Duodenal mucosa (tissue), 2 donors: ENCODE measurements around the gene ATP8B1.

ENCODE experiments used
- H3K27ac ChIP-seq: one replicate; pipeline ENCODE4 v1.7.0; 2013; ENCODE audit warnings: low read depth, low read length
- H3K27me3 ChIP-seq, 2 donors: one replicate each; pipeline ENCODE4 v1.7.0; 2013; ENCODE audit warnings: low read length in 2 of 2, control low read depth in 1 of 2; ENCODE audit not compliant: insufficient read depth in 2 of 2, control insufficient read depth in 1 of 2
- H3K36me3 ChIP-seq, 2 donors: one replicate each; pipeline ENCODE4 v1.7.0; 2013; ENCODE audit warnings: low read length in 2 of 2, control low read depth in 1 of 2; ENCODE audit not compliant: insufficient read depth in 2 of 2, control insufficient read depth in 1 of 2
- H3K4me1 ChIP-seq, 2 donors: one replicate each; pipeline ENCODE4 v1.7.0; 2013; ENCODE audit warnings: low read length in 2 of 2, control low read depth in 1 of 2; ENCODE audit not compliant: insufficient read depth in 2 of 2, control insufficient read depth in 1 of 2
- H3K4me3 ChIP-seq, 2 donors: one replicate each; pipeline ENCODE4 v1.7.0; 2013; ENCODE audit warnings: low read length in 2 of 2, low read depth in 1 of 2
- H3K9ac ChIP-seq, 2 donors: one replicate each; pipeline ENCODE4 v1.7.0; 2013; ENCODE audit warnings: low read length in 2 of 2, low read depth in 1 of 2
- H3K9me3 ChIP-seq, 2 donors: one replicate each; pipeline ENCODE4 v1.7.0; 2013; ENCODE audit warnings: low read length in 2 of 2, control low read depth in 1 of 2; ENCODE audit not compliant: control insufficient read depth in 1 of 2

The ATP8B1 gene

DNA sequence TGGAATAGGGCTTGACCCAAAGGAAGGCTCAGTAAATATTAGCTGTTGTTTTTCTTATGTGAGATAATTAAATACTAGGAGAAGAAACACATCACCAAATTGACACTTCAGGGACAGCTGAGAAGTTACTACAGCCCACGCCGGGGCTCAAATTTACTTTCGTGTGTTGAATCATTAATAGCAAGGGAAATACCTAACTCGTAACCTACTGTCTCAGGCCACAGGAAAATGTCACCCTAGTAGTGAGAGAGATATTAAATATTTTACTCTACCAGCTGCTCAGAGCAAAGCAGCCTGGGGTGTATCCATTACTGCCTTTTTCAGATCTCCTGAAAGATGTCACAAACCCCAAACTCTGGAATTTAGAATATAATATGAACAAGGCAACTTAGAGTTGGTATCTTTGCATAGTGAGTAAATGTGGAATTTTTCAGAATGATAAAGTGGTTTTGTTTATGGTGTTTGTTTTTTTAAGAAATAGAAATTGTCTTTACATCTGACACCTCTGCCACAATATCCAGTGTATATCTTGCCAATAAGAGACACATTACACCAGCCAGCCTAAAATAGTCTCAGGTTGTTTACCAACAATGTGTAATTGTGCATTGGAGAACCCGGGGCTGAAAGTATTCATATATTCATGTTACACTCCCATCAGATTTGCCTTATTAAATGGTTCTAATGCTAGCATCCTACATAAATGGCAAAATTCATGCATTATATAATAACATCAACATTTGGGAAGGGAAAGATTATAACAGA lies 48.4 kb downstream of the ATP8B1 start:
- Histone ChIP-seq H3K4me1 (peaks cover 7 to 24% of the 10 kb centered on the region in 2 donors), H3K27ac (no peak overlapping the region), H3K36me3 (peaks cover 4 to 10% of the 10 kb centered on the region in 2 donors), H3K27me3 (no peaks in the 10 kb centered on the region), H3K9ac (no peak overlapping the region), H3K4me3 (no peak overlapping the region), H3K9me3 (no peaks in the 10 kb centered on the region)

DNA sequence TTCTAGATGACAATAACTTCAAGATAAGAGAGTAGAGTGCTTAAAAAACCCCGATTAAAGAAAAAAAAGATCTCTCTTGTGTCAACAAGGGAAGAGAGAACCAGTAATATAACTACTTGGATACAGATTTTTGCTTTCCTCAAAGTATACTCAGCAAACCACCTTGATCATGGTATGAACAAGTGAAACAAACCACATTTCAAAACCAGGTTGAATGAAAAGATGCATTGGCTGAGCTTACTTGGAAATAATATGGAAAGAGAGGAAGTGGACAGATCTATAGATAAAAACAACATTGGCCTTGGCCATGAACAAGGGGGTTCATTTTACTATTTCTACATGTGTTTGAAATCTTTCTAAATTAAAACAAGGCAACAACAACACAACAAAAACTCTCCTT lies 50.1 kb downstream of the ATP8B1 start:
- Histone ChIP-seq H3K27ac (no peak overlapping the region), H3K9ac (no peak overlapping the region), H3K27me3 (no peaks in the 10 kb centered on the region), H3K4me3 (no peak overlapping the region), H3K36me3 (peaks cover 0 to 10% of the 10 kb centered on the region in 2 donors), H3K4me1 (peaks cover 22 to 41% of the 10 kb centered on the region in 2 donors), H3K9me3 (no peaks in the 10 kb centered on the region)

DNA sequence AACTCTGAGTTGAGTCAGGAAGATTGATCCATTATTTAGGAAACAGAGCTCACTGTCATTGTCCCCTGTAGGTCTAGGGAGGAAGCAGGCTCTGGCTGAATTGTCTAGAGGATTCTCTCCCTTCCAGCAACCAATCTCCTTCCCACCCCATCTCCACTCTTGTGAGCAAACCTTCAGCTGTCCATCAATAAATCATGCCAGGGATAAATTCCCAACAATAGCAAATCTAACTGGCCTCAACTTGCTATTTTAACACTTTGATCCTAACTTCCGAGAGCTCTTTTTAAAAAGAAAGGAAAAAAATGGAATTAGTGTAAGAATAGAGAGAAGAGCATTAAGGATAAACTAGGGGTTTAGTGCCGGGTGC lies 53.5 kb downstream of the ATP8B1 start:
- Histone ChIP-seq H3K27me3 (no peaks in the 10 kb centered on the region), H3K27ac (no peak overlapping the region), H3K36me3 (peaks cover 0 to 8% of the 10 kb centered on the region in 2 donors), H3K9ac (no peak overlapping the region), H3K4me3 (no peak overlapping the region), H3K9me3 (no peaks in the 10 kb centered on the region), H3K4me1 (peaks cover 30 to 56% of the 10 kb centered on the region in 2 donors)

DNA sequence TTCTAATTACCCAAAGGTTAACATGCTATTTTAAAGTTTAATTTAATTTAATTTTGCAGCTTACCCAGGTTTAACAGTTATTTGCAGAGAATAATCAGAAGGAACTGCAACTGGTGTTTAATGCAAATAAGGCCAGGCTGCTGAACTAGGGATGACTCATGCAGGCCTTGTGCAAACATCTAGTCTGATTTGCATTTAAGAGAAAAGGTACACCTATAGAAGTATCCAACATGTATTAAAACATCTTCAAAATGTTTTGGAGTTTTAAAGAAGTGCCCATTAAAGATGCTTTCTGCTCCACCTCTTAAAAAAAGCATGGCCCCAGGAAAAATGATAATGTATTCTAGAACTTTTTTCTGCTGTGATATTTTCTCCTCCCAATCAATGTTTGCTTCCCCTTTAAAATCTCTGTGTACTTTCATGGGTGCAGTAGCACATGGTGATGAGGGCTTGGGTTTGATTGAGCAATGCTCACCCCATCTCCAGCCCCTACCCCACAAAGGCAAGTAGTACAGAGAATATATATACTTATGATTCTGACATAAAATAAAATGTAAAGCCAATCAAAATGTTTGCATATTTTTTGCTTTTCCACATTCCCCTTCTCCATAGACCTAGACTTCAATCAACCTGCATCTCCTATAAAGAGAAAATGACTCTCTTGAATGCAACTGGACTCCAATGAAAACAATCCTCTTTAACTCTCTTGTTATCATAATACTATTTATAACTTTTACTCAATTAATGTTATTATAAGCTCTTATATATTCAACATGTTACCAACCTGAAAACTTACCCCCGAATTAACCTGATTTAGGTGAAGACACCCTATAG lies 54.1 kb downstream of the ATP8B1 start:
- Histone ChIP-seq H3K27ac (no peak overlapping the region), H3K9me3 (no peaks in the 10 kb centered on the region), H3K4me3 (no peak overlapping the region), H3K36me3 (peaks cover 0 to 8% of the 10 kb centered on the region in 2 donors), H3K9ac (no peak overlapping the region), H3K27me3 (no peaks in the 10 kb centered on the region), H3K4me1 (peaks cover 30 to 56% of the 10 kb centered on the region in 2 donors)

DNA sequence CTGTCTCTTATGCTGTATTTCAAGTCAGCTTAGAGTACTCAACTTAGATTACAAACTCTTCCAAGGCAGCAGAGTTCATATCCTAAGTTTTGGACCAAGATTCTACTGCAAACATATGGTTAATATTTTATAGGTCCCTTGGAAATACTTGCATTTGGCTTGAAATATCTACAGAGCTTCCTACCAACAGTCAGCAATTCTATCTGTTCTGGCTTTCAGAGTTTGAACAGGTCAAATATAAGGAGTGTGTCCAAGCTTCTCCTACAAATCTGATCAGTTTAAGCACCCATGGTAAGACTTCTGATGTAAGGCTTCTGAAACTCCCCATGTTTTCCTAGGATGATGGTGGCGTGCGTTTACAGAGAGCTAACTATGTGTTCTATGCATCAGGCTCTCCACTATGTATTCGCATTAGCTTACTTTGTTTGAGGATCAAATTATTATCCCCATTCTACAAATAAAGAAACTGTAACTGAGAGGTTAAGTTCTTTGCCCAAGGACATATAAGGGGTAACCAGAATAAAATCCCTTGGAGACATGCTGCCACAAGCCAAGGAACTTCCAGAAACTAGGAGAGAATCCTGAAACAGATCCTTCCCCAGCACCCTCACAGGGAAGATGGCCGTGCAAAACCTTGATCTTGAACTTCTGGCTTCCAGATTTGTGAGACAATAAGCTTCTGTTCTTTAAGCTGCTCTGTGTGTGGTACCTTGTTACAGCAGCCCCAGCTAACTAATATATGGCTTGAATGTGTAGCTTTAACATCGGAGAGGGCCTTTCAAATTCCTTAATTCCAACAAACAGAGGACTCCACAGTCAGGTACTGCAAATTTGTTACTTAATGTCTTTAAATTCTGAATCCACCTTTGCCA lies 55.1 kb downstream of the ATP8B1 start:
- H3K4me3 ChIP-seq, result no peak overlapping the region
- H3K36me3 ChIP-seq, result peaks cover 0 to 8% of the 10 kb centered on the region in 2 donors
- no peaks in the 10 kb centered on the region for H3K9me3 ChIP-seq
- H3K9ac ChIP-seq, result no peak overlapping the region
- H3K4me1 ChIP-seq, result peaks cover 30 to 52% of the 10 kb centered on the region in 2 donors
- H3K27me3 ChIP-seq, result no peaks in the 10 kb centered on the region
- H3K27ac ChIP-seq, result no peak overlapping the region

DNA sequence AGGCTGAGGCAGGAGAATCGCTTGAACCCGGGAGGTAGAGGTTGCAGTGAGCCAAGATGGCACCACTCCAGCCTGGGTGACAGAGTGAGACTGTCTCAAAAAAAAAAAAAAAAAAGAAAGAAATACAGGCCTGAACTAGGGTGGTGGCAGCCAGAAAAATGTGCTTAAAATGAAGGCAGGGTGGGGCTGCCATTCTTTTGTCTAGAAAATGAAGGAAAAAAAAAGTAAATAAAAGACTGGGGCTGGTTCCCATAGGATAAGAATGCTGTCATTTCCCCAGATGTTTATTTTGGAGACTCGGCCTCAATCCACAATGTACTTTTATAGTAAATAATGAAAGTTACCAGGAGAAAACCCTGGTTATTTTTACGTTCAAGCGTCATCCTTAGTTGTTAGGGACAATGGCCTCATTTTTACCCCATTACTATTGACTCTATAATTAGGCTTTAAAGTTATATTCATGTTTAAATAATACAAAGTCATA lies 58.9 kb downstream of the ATP8B1 start:
- Histone ChIP-seq H3K27me3 (no peaks in the 10 kb centered on the region), H3K27ac (no peak overlapping the region), H3K9me3 (no peaks in the 10 kb centered on the region), H3K4me1 (peaks cover 25 to 31% of the 10 kb centered on the region in 2 donors), H3K9ac (no peak overlapping the region), H3K4me3 (no peak overlapping the region), H3K36me3 (peaks cover 4 to 8% of the 10 kb centered on the region in 2 donors)

DNA sequence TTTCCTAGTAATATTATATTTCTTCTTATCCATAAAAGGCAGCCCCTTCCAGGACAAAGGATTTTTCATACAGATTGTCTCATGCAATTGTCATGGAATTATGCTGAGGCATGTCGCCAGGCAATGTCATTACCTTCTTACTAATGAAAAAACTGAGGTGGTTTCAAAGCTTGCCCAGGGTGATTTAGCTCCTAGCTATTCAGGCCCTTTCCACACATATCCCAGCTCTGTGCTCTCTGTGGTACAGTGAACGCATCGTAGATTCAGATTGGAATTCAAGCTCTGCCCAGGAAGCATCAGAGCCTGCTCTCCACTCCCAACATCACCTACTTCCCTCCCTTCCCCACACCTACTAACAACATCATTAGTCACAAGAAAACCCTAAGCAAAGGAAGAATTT lies 60.1 kb downstream of the ATP8B1 start:
- H3K4me3 ChIP-seq, result no peak overlapping the region
- H3K9me3 ChIP-seq, result no peaks in the 10 kb centered on the region
- no peak overlapping the region for H3K9ac ChIP-seq
- H3K27ac ChIP-seq, result no peak overlapping the region
- H3K36me3 ChIP-seq, result peaks cover 4 to 8% of the 10 kb centered on the region in 2 donors
- H3K4me1 ChIP-seq, result peaks cover 12 to 21% of the 10 kb centered on the region in 2 donors
- no peaks in the 10 kb centered on the region for H3K27me3 ChIP-seq

DNA sequence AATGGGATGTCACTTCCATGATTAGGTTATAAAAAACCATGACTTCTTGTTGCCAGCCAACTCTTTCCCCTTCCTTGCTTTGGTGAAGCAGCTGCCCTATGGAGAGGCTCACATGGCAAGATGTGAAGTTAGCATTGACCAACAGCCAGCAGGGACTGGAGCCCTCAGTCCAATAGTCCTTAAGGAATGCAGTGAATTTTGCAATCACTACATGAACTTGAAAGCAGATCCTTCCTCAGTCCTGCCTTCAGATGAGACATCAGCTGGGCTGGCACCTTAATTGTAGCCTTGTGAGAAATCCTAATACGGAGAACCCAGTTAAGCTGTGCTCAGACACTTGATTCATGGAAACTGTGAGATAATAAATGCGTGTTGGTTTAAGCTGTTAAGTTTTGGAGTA lies 61.8 kb downstream of the ATP8B1 start:
- no peaks in the 10 kb centered on the region for H3K27me3 ChIP-seq
- peaks cover 5 to 13% of the 10 kb centered on the region in 2 donors for H3K4me1 ChIP-seq
- peaks cover 3 to 4% of the 10 kb centered on the region in 2 donors for H3K36me3 ChIP-seq
- H3K4me3 ChIP-seq, result no peak overlapping the region
- no peaks in the 10 kb centered on the region for H3K9me3 ChIP-seq
- H3K9ac ChIP-seq, result no peak overlapping the region
- no peak overlapping the region for H3K27ac ChIP-seq

DNA sequence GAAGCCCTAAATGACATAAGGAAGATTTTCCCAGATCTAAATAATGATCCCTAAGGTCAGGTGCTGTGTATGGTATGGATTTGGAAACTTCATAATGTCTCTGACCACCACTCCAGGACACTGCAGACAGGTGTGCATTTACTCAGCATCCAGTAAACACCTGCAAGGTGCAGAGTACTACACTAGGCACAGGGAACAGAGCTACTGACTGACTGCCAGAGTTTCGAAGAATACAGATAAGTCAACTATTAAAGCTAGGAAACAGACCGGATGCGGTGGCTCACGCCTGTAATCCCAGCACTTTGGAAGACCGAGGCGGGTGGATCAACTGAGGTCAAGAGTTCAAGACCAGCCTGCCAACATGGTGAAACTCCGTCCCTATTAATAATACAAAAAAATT lies 65.0 kb downstream of the ATP8B1 start:
- Histone ChIP-seq H3K4me1 (peaks cover 5 to 13% of the 10 kb centered on the region in 2 donors), H3K4me3 (no peak overlapping the region), H3K9me3 (no peaks in the 10 kb centered on the region), H3K27me3 (no peaks in the 10 kb centered on the region), H3K9ac (no peak overlapping the region), H3K27ac (no peak overlapping the region), H3K36me3 (peaks cover 0 to 4% of the 10 kb centered on the region in 2 donors)
